AG04450 (cell line): ENCODE results near the gene NET1. TPM values are rescaled to one million over a fixed set of nuclear protein-coding genes. Genes with fewer than 3 reads are reported as not detected.

Experiments
- CTCF ChIA-PET: fragments of 300-600, 350-600 bp; formaldehyde crosslinking; extraction: SDS; loops from one replicate; lab custom pipeline; 2022; ENCODE audit warnings: antibody characterized with exemption, inconsistent platforms; lab: Charles Lee
- POLR2A ChIA-PET: fragments of 350-600 bp; formaldehyde crosslinking; extraction: SDS; loops from one replicate; lab custom pipeline; 2021; ENCODE audit warnings: antibody characterized with exemption, inconsistent platforms; lab: Yijun Ruan, JAX
- DNase-seq: peaks from one replicate; pipeline ENCODE4 v3.0.0-alpha.2; 2011; ENCODE audit warnings: low read depth, low spot score
- H3K27ac ChIP-seq: one replicate; pipeline ENCODE4 v1.5.1; 2012; ENCODE audit warnings: low read depth, low read length, control low read depth
- H3K27me3 ChIP-seq: one replicate; pipeline ENCODE4 v1.6.0; 2012; ENCODE audit warnings: low read length; ENCODE audit not compliant: control insufficient read depth, insufficient read depth
- H3K4me3 ChIP-seq: 2 replicates; pipeline ENCODE4 v1.5.1; 2011; ENCODE audit warnings: mild to moderate bottlenecking, low read depth, low read length, control low read depth
- H3K9me3 ChIP-seq: 2 replicates; pipeline ENCODE4 v1.5.1; 2012; ENCODE audit warnings: low read length; ENCODE audit not compliant: control insufficient read depth, insufficient read depth
- CTCF ChIP-seq: IDR thresholded peaks from 2 replicates; pipeline ENCODE4 v1.5.1; 2011; ENCODE audit warnings: low read depth, low read length, control low read depth, inconsistent platforms
- polyA plus RNA-seq: library from polyadenylated mRNA; depleted of rRNA; stranded (reverse); fragments of >200 nt; gene quantifications from 2 replicates; pipeline ENCODE4 v1.2.3, GENCODE V29; 2011

NET1 gene
- polyA plus RNA-seq, 1 experiment, result 46.8 TPM

- TF ChIP-seq CTCF, result no peak
- DNase-seq, result no peak
- Histone ChIP-seq H3K4me3 (no peak overlapping the region), H3K9me3 (peaks cover 20% of the 10 kb centered on the region), H3K27ac (no peak overlapping the region), H3K27me3 (peaks cover 5% of the 10 kb centered on the region)
- ChIA-PET POLR2A (interaction anchor here (0.7 kb wide), 1 partner anchor 70 kb away, joined by 3 read pairs; no protein-coding TSS in a partner anchor), CTCF (interaction anchor here (1.2 kb wide), 1 partner anchor 52 kb away, joined by 3 read pairs; no protein-coding TSS in a partner anchor)
These were observed 82.3 kb downstream of the NET1 start for GRCh38 chr10:5494611-5495010.

- CTCF ChIA-PET, result interaction anchor here (0.7 to 1.0 kb wide), 2 partner anchors 34 to 54 kb away, joined by 3 read pairs; no protein-coding TSS in a partner anchor
- DNase-seq, result no peak
- no peak overlapping the region for H3K27ac ChIP-seq
- H3K27me3 ChIP-seq, result peaks cover 22% of the 10 kb centered on the region
- POLR2A ChIA-PET, result interaction anchor here (0.6 kb wide), 1 partner anchor 265 kb away, joined by 8 read pairs; no protein-coding TSS in a partner anchor
- peaks cover 18% of the 10 kb centered on the region for H3K9me3 ChIP-seq
- TF ChIP-seq CTCF, result no peak
- H3K4me3 ChIP-seq, result no peak overlapping the region
These were observed 84.2 kb downstream of the NET1 start for GRCh38 chr10:5496261-5497250.

- no peak overlapping the region for H3K4me3 ChIP-seq
- TF ChIP-seq CTCF, result no peak
- CTCF ChIA-PET, result no interaction called here
- H3K9me3 ChIP-seq, result peaks cover 15% of the 10 kb centered on the region
- H3K27me3 ChIP-seq, result peaks cover 28% of the 10 kb centered on the region
- DNase-seq, result no peak
- POLR2A ChIA-PET, result no interaction called here
- no peak overlapping the region for H3K27ac ChIP-seq
These were observed 84.9 kb downstream of the NET1 start for GRCh38 chr10:5497289-5497688.

- peaks cover 7% of the 10 kb centered on the region; the same call in 1 of the 2 replicates for H3K9me3 ChIP-seq
- no peak overlapping the region for H3K27ac ChIP-seq
- POLR2A ChIA-PET, result no interaction called here
- DNase-seq, result no peak
- CTCF ChIA-PET, result no interaction called here
- no peak for TF ChIP-seq CTCF
- H3K4me3 ChIP-seq, result no peak overlapping the region
- H3K27me3 ChIP-seq, result peaks cover 35% of the 10 kb centered on the region
These were observed 85.8 kb downstream of the NET1 start for GRCh38 chr10:5497948-5498730.
